A673 (cell line): Measurements from ENCODE around the gene DLL1.

Source experiments
- CTCF ChIP-seq: fragments of 300-800, 200-600 bp; sonication (generic); conservative IDR thresholded peaks from 2 replicates; pipeline ENCODE4 v1.5.1; 2017; ENCODE audit warnings: low read depth, mild to moderate bottlenecking, antibody characterized with exemption, low read length, moderate library complexity, mixed read lengths
- EZH2 ChIP-seq: fragments of 200-600 bp; sonication (generic); IDR thresholded peaks from 2 replicates; pipeline ENCODE4 v1.6.1; 2017; ENCODE audit warnings: borderline replicate concordance, low read depth, mild to moderate bottlenecking, mixed read lengths, antibody characterized with exemption, low read length; ENCODE audit not compliant: poor library complexity, severe bottlenecking

- TF ChIP-seq EZH2, result no peak
- no peak for TF ChIP-seq CTCF
Measured at GRCh38 chr6:170274713-170275560, 15.9 kb downstream of the DLL1 start.
